Right ventricle myocardium inferior (tissue), 1 donor: ENCODE data around the gene LHPP. TPM values are rescaled to one million over a fixed set of nuclear protein-coding genes. Genes with fewer than 3 reads are reported as not detected.

Source experiments
- ATAC-seq: fragments of 200-7000 bp; cut with Tn5 transposase; one replicate; pipeline ENCODE4 v1.9.1; 2020; ENCODE audit warnings: mild to moderate bottlenecking, moderate library complexity
- DNase-seq: peaks from one replicate; pipeline ENCODE4 v3.0.0; 2021; ENCODE audit errors: missing footprints
- intact Hi-C: fragments of 100-400 bp; cut with DNase I; formaldehyde crosslinking; loops from one replicate; pipeline ENCODE4 v1.11.0; 2022
- total RNA-seq: library from RNA; stranded (reverse); fragmentation: NEBNext Ultra II Directional; extraction: Animal tissue kit (Norgen Biotek cat#: 25700); gene quantifications from one replicate; pipeline ENCODE4 v1.2.1, GENCODE V29; 2021
- donor health status: DM: no; HTN: yes; CAD: no; lungs with severe emphysema.

Gene LHPP
- total RNA-seq, 1 donor from 2014 or later: 5.8 TPM

DNA sequence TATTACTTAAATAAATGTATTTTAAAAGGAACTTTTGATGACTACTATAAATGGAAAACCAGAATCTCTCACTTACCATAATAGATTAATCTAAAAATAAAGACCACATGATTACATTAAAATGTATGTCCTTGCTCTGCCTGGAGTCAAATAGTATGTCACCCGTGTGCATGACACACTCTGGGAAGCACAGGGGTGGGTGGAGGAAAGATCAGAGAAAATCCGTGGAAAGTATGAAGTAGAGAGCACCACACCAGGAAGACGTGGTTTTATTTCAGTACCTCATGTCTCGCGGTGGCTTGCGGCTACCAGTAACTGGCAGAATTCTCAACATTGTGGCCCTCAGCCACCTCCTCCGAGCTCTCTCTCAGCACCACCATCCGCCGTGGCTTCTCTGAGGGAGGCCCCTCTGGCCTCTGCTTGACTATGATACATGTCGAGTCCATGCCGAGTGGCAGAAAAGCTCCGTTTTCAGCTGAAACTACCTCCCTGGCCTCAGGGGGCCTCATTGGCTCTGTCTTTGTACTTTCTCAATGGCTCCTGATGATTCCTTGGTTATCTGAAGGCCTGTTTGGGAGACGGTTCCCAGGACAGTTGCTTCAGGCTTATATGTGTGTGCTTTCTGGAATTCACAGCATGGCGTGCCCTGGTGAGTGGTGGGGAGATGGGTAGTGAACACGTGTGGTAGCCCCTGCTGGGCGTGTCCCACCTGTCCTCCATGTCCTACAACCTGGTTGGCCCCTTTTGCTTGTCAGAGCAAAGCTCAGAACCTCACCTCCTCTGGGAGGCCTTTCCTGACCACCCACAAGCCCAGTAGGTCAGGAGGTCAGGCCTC lies 49.8 kb downstream of the LHPP start:
- ATAC-seq (no peak), DNase-seq (no peak)
- intact Hi-C loops: no loop called here

DNA sequence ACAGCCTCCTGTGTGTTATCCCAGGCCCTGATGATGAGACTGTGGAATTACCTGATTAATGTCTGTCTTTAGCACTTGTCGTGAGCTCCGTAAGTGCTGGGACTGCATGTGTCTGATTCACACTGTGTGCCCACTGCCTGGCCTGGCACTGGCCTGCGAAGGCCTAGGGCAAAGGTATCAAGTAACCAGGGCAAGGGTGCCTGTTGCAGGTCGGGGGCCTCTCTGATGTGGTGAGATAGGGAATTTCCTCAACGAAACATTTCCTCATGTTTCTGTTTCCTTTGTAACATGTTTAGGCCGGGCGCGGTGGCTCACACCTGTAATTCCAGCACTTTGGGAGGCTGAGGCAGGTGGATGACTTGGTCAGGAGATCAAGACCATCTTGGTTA lies 50.4 kb downstream of the LHPP start:
- DNase-seq (no peak), ATAC-seq (no peak)
- intact Hi-C loops: no loop called here

DNA sequence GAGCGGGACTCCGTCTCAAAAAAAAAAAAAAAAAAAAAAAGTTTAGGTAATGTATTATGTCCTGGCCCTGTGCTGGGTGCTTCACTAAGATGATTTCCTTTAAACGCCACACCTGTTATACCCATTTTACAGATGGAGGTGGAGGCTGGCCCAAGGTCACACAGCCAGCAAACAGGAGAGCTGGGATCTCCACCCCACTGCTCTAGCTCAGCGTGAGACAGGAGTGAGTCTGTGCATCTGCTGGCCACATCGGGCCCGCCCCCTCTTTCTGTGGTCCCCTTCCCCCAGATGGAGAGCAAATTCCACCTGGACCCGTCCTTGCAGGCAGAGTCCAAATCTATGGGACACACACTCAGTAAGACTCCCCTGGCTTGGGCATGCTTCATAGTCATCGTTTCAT lies 51.0 kb downstream of the LHPP start:
- intact Hi-C loops: no loop called here
- DNase-seq (no peak), ATAC-seq (no peak)

DNA sequence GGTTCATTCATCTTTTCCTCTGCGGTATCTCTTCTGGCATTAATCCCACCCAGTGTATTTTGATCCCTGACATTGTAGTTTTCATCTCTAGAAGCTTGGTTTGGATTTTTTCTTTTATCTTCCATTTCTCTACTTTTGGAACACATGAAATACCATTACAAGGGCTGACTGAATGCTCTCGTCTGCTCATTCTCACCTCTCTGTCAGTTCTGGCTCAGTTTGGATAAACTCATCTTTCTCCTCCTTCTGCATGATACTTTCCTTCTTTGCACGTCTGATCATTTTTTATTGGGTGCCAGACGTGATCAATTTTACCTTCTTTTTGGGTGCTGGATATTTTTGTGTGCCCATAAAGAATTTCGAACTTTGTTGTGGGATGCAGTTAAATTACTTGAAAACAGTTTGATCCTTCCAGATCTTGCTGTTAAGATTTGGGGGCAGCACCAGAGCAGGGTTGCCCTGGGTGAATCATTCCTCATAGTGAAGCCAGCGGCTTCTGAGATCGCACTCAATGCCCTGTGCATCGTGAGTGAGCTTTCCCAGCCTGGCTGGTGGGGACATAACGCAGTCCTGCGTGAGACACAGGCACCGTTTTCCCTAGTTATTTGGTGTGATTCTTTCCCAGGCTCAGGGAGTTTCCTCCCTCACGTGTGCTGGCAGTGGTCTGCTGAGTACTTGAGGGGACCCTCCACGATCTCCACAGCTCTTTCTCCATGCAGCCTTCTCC lies 53.8 kb downstream of the LHPP start:
- no peak for DNase-seq
- no peak for ATAC-seq
- intact Hi-C loops: no loop called here

DNA sequence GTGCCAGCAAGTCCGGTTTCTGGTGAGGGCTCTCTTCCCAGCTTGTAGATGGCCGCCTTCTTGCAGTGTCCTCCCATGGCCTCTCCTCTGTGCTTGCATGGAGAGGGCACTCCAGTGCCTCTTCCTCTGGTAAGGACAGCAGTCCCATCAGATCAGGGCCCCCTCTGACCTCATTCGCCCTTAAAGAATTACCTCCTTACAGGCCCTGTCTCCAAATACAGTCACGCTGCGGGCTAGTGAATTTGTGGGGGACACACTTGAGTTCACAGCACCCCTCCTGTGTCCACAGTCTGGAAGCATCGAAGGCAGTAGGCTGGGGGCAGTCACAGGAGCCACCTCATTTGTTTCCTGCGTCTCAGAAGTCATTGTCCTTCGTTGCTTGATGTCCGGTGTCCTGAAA lies 54.6 kb downstream of the LHPP start:
- intact Hi-C loops: no loop called here
- ATAC-seq (no peak), DNase-seq (no peak)

DNA sequence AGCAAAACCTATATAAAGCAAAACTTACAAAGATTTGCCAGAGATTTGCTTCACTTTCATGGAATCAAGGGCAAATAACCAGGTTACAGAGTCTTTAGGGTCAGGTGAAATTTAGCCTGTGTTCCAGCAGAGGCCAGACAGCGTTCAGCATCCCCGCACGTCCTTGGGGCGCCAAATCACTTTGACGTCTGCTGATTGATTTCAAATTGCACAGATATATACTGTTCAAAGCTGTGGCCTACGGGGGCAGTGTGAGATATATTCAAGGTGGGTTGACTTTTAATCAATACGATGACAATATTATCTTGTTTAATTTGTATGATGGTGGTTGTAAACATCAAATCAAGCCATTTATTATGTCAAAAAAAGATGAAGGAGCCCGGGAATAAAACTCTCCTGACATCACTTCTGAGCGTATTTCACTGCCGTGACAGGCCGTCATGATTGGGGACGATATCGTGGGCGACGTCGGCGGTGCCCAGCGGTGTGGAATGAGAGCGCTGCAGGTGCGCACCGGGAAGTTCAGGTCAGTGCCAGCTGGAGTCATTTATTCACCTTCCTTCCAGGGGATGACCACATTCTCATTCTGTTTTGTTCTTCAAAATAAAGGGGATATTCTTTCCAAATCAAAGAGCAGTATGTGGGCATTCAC lies 55.2 kb downstream of the LHPP start:
- intact Hi-C loops: no loop called here
- ATAC-seq: no peak
- DNase-seq: no peak

DNA sequence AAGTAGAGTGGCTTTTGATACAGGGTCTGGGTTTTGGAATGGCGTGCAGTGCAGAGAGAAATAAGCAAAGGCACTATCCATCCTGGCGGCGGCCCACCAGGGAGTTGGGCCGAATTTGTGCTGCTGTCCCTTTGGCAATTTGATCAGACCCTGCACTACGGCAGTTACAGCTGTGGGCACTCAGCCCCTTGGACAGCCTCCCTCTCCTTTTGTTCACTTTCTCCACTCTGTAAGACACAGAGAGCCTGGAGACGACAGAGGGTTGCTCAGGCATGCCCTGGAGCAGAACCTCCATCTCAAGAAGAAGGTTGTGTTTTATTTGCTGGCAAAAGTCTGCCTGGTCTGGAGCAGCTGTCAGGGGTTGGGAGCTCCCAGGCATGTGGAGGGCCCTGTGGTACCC lies 55.8 kb downstream of the LHPP start:
- intact Hi-C loops: no loop called here
- ATAC-seq (no peak), DNase-seq (no peak)

DNA sequence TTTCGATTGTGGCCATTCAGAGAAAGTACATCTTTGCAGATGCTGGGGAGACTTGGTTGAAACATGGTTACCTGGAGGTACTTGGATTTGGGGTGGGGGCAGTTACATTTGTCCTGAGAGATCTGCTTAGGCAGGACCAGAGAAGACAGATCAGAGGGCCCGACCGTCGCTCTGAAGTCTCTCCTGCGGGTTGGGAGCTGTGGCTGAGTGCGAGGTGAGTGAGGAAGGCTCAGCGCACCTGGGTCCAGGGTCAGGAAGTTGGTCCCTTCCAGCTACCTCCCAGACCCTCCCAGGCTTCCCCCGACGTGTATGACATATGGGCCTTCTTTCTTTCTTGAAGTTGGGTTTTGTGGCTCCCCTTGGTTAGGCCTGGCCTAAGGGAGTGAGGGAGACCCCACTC lies 56.3 kb downstream of the LHPP start:
- intact Hi-C loops: no loop called here
- DNase-seq: no peak
- no peak for ATAC-seq

DNA sequence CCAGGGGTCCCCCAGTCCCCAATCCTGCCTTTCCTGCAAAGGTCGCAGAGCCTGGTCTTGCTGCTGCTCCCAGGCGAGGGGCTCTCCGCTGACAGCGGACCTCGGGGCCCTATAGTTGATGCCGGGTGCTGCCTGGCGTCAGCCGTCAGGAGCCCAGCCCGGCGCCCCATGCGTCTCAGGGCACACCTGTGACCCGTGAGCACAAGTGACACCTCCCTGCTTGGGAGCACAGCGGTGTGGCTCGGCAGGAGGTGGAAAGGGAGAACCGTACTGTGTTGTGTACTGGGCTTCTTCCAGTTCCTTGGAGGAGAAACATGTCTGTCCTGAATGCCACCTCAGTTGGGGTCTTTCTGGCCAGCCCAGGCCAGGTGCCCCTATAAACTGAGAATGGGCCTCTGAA lies 56.7 kb downstream of the LHPP start:
- ATAC-seq (no peak), DNase-seq (no peak)
- intact Hi-C loops: no loop called here

DNA sequence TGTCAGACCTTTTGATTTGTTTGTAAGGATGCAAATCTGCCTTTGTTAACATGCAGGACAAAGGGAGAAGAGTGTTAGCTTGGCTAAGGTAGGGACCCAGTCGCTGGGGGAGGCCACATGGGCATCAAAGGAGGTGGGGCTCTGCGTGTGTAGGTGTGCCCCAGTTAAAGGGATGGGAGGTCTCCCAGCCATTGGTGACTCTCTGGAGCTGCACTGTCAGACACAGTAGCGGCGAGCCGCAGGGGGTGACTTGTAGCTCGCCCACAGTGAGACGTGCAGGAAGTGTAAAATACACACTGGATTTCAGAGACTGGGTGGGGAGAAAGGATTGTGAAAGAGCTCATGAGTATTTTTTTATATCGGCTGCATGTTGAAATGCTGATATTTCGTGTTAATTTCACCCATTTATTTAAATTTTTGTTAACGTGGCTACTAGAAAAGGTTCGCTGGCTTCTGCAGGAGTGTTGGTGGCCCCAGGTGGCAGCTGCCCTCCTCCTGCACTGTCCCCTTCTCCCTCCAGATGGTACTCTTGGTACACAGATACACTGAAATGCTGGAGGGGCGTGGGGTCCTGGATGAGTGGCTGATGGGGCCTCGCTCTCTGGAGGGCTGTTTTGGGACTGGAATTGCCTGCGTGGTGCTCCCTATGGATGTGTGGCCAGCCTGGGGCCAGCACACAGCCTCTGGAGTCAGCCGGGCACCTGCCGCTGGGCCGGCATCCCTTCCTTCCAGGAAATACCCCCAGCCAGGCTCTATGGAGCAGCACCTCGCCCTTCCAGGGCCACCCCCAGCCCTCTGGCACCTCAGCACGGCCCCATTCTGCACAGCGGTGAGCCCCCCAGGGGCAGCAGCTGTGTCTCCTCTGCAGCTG lies 59.2 kb downstream of the LHPP start:
- DNase-seq (no peak), ATAC-seq (no peak)
- intact Hi-C loops: no loop called here

DNA sequence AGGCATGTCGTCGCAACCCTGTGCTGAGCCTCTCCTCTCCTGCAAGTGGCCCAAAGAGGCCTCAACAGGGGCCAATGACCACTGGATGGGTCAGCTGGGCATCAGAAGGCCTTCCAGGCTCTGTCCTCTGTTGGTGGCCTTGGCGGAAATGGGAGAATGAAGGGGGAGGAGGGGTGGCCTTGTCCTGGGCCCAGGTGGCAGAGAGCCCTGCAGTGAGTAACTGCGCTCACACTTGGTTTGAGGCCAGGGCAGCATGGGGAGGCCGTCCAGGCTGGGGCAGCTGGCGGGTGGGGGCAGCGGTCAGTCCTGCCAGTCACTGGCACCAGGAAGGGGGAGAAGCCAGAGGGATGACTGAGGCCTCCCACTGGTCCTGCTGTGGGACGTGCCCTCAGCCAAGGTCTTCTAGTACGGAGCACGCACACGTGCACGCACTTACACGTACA lies 59.8 kb downstream of the LHPP start:
- DNase-seq (no peak), ATAC-seq (no peak)
- intact Hi-C loops: no loop called here

DNA sequence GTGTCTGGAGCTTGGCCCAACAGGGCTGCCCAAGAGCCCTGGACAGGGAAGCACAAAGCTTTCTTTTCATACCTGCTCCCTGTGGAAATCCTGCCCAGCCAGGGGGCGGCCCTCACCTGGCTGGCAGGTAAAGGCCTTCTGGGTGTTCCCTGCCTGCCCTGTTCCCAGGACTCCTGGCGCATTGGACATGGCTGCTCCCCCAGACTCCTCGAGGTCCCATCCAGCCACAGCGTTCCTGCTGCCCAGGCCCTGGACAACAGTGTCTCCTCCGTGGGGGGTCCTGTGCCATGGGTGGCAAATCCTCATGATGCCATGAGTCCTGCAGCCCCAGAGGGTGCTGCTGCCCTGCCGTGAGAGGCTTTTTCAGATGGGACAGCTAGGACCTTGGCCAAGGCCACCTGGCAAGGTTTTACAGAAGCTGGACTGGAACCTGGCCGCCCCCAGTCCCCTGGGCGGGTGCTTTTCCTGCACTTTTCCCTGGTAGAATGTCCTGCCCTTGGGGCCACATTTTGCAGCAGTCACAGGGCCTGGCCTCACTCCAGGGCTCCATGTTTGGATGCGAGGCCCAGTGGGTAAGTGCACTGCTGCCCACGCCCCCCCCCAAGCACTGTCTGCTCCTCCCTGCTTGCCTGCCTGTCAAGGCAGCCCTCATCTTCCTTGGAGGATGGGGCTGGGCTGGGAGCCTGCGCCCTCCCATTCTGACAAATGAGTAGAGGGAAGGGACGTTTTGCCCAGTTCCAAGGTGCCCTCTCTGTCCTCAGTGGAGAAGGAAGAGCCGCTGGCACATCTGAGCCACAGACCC lies 60.7 kb downstream of the LHPP start:
- ATAC-seq (no peak), DNase-seq (no peak)
- intact Hi-C loops: no loop called here

DNA sequence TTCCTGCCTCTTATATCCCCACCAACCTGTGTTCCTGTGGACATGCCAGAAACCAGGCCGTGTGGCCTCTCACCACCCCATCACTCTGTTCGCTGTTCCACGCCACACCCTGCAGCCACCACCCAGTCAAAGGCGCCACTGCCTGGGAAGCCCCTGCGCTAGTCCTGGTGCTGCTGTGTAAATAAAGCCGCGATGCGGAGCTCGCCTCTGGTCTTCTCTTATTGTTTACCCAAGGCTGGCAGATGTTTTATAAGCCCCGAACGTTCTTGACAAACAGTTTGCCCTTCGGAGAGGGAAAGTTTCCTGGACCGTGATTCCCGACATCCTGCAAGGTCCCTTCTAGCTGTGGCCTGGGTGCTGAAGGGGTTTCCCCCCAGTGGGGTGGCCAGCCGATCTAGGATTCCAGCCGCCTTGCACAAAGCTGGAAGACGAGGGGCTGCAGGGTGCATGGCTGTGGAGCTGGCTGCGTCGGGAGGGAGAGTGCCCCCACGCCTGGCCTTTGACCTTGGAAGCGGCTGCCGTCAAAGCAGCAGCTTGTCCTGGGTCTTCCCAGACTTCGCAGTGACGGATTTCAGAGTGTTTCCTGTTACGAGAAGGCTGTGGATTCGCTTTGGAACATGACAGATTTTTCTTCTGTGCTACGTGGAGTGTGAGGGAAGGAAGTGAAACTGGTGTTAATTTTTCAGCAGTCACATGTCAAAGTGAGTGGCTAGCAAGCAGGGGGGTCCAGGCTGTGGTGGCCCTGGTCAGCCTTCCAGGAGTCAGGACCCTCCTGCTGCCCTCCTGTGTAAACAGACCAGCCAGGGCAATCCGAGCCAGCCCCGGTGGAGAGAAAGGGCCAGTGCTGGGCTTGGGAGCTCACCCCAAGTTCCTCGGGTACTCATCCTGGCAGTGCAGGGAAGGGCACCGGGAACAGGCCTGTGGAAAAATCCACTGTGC lies 61.6 kb downstream of the LHPP start:
- intact Hi-C loops: no loop called here
- no peak for DNase-seq
- ATAC-seq: no peak

DNA sequence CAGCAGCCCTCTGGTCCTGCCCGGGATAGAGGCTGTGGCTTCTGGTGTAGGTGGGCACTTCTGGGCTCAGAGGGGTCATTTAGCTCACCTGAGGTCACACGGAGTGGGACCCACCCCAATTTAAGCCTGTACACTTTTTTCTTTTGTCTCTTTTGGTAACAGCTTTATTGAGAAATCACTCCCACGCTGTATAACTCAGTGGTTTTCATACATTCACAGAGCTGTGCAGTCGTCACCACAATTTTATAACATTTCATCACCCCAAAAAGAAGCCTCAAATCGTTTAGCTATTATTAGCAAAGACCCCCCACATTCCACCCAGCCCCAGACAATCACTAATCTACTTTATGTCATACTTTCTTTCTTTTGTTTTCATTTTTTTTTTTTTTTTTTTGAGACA lies 62.3 kb downstream of the LHPP start:
- DNase-seq (no peak), ATAC-seq (no peak)
- intact Hi-C loops: no loop called here

DNA sequence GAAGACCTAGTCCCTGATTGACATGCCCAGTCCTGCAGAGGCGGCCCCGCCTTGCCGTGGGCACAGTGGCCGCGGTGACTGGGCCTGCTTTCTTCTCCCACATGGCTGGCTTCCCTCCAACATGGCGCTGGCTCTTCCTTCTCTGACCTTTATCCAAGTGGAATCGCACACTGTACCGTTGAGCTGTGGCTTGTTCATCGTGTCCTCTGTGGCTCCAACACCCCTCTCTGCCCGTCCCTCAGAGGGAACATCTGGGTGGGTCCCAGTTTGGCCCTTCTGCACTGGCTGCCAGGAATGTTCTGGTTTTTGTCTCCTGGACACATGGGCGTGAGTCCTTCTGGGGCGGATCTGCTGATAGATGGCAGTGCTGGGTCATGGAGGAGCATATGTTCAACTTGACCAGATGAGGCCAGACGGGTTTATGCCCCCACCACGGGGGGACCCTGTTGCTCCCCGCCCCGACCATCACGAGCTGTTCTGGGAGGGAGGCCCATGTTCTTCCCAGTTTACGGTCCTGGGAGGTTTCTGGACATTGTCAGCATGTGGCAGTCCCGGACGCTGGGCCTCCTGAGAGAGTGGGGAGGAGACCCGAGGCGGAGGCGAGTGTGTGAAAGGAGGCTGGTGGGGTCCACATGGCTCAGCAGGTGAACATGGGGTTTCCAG lies 63.5 kb downstream of the LHPP start:
- DNase-seq (peak; percentile 80), ATAC-seq (peak; percentile 87)
- intact Hi-C loops: loop anchor here (1.0 kb wide), 1 partner anchor 107 kb away; the partner anchor contains the start of gene OAT

DNA sequence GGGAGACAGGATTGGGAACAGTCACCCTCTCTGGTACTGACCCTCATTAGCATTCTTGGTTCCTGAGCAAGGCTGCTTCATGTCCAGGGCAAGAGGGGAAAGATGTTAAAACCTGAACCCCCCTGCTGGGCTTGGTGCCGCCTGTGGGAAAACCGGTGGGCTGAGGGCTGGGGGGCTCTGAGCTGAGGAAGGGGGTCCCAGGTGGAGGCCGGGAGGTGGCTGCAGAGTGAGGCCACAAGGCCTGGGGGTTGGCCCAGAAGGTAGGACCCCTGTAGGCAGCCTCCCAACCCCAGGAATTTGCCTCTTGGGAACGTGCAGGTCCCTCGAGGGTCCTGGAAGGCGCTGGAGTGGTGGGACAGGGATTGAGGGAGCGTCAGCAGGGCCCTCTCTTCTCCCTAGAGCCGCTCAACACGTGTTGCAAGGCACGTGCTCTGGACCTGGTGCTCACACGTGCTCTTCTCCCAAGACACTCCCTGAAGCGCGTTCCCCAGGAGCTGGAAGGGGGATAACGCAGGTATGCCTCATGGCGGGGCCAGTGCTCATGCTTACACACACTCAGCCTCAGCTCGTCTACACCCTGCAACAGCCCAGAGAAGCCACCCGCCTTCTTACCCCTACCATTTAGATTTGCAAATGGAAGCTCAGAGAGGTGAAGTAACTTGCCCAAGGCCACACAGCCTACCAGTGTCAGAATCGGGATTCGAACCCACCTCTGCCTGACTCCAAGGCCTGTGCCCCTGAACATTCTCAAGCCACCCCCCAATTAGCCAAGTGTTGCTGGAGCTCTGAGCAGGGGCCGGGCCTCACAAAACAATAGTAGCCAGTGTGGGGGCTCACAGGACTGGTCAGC lies 64.4 kb downstream of the LHPP start:
- ATAC-seq: no peak
- intact Hi-C loops: loop anchor here (1.0 kb wide), 1 partner anchor 108 kb away; the partner anchor contains the start of gene OAT
- DNase-seq: peak; percentile 50
